GM20000 (cell line): ENCODE data around the gene ZNF714.

Experiments
- DNase-seq: peaks from one replicate; pipeline ENCODE4 v3.0.0; 2012; ENCODE audit warnings: low spot score
- TF ChIP-seq, protein P1 (sequence below): IDR thresholded peaks from 2 replicates; pipeline ENCODE4 v1.5.1; 2012; ENCODE audit warnings: mild to moderate bottlenecking, control low read depth; ENCODE audit errors: extremely low read depth, missing control alignments

Gene ZNF714

DNA sequence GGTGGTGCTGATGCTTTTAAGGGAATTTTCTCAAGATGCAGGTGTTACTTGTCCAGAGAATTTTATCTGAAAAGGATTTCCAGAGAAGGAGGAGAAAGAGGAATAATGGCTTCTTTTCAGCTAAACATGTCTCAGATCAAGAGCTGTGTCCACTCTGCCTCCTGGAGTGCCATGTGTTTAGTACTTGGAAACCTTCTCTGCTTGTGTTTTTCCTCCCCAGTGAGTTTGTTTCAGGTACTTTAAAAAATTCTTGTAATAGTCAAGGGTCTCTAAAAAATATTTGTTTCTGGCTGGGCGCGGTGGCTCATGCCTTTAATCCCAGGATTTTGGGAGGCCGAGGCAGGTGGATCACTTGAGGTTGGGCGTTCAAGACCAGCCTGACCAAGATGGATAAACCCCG, 82.5 kb downstream of the ZNF714 start:
- TF ChIP-seq, protein P1, sequence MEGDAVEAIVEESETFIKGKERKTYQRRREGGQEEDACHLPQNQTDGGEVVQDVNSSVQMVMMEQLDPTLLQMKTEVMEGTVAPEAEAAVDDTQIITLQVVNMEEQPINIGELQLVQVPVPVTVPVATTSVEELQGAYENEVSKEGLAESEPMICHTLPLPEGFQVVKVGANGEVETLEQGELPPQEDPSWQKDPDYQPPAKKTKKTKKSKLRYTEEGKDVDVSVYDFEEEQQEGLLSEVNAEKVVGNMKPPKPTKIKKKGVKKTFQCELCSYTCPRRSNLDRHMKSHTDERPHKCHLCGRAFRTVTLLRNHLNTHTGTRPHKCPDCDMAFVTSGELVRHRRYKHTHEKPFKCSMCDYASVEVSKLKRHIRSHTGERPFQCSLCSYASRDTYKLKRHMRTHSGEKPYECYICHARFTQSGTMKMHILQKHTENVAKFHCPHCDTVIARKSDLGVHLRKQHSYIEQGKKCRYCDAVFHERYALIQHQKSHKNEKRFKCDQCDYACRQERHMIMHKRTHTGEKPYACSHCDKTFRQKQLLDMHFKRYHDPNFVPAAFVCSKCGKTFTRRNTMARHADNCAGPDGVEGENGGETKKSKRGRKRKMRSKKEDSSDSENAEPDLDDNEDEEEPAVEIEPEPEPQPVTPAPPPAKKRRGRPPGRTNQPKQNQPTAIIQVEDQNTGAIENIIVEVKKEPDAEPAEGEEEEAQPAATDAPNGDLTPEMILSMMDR: no peak

DNA sequence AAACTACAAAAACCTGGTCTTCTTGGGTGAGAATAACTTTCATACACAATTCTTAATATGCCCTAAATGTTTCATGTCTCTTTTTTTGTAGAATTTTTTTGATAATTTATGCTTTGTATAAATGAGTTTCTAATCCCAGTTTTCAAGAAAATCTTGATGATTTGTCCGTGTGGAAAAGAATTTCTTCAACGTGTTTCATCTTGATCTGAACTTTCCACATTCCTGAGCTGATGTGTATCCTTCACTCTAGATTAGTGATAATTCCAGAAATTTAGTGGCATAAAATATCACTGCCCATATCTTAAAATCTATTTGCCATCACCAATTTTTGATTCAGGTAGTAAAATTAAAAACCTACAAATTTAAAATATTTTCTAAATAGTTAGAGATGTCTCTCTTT, 84.4 kb downstream of the ZNF714 start:
- DNase-seq: no peak
- TF ChIP-seq, protein P1: no peak

More for the DNA sequence above, 82.5 kb downstream of the ZNF714 start:
- DNase-seq: no peak
